GM12878 (cell line): ENCODE data around the gene MRGPRG. TPM values are rescaled to one million over a fixed set of nuclear protein-coding genes. Genes with fewer than 3 reads are reported as not detected.

Source experiments
- ATAC-seq: fragments of 200-7000 bp; cut with Tn5 transposase; 3 replicates; pipeline ENCODE4 v1.9.1; 2020; ENCODE audit warnings: mild to moderate bottlenecking, moderate library complexity
- BruUV-seq: library from RNA; stranded (reverse); fragments of 400-500 nt; replicated peaks from 2 replicates; lab custom pipeline; 2021; lab: Mats Ljungman, UMichigan
- CTCF ChIA-PET: fragments of 300-600 bp; sonication (Branson Sonifier 250); formaldehyde crosslinking; extraction: SDS; loops from one replicate; lab custom pipeline; 2021; ENCODE audit warnings: inconsistent platforms; lab: Yijun Ruan, JAX
- POLR2A ChIA-PET: fragments of 350-600 bp; formaldehyde crosslinking; extraction: SDS; loops from one replicate; lab custom pipeline; 2021; ENCODE audit warnings: inconsistent platforms; lab: Charles Lee
- RAD21 ChIA-PET: fragments of 300-600 bp; sonication (Branson Sonifier 250); formaldehyde crosslinking; loops from one replicate; lab custom pipeline; 2023; ENCODE audit warnings: antibody characterized with exemption; ENCODE audit not compliant: unreplicated experiment; lab: Charles Lee
- SMC1A ChIA-PET: fragments of 300-600 bp; sonication (Branson Sonifier 250); formaldehyde crosslinking; loops from one replicate; lab custom pipeline; 2023; ENCODE audit not compliant: unreplicated experiment, uncharacterized antibody; lab: Charles Lee
- DNase-seq: peaks from one replicate; pipeline ENCODE4 v3.0.0-alpha.2; 2011; ENCODE audit warnings: low read depth, low spot score
- FAIRE-seq: peaks from 3 replicates; lab custom pipeline; 2011; peaks lifted over from hg19 to GRCh38; lab: Jason Lieb, UNC
- H2AFZ ChIP-seq: 2 replicates; pipeline ENCODE4 v1.6.0; 2011; ENCODE audit warnings: low read depth, low read length, control low read depth; ENCODE audit not compliant: control insufficient read depth
- H3K27ac ChIP-seq: 2 replicates; pipeline ENCODE4 v1.5.1; 2011; ENCODE audit warnings: control low read depth; ENCODE audit not compliant: control insufficient read depth, insufficient read depth
- H3K27me3 ChIP-seq, 2 experiments: replicated peaks in 1 of 2; 2 replicates each; pipeline versions ENCODE4 v1.6.0 to v1.6.1; 2011; ENCODE audit warnings: low read length in 1 of 2; ENCODE audit not compliant: control insufficient read depth in 2 of 2, insufficient read depth in 2 of 2
- H3K36me3 ChIP-seq, 2 experiments: 2 replicates each; pipeline ENCODE4 v1.5.1; 2011; ENCODE audit warnings: low read length in 1 of 2; ENCODE audit not compliant: control insufficient read depth in 2 of 2, insufficient read depth in 2 of 2
- H3K4me1 ChIP-seq: 2 replicates; pipeline ENCODE4 v1.6.1; 2011; ENCODE audit warnings: mild to moderate bottlenecking, low read length, moderate library complexity, mixed read lengths; ENCODE audit not compliant: control insufficient read depth, insufficient read depth
- H3K4me2 ChIP-seq: 2 replicates; pipeline ENCODE4 v1.6.0; 2011; ENCODE audit warnings: control low read depth; ENCODE audit not compliant: control insufficient read depth, insufficient read depth
- H3K4me3 ChIP-seq: fragments of 200-600 bp; sonication (generic); 2 replicates; pipeline ENCODE4 v1.5.1; 2016
- H3K79me2 ChIP-seq: 2 replicates; pipeline ENCODE4 v1.6.0; 2011; ENCODE audit warnings: low read length; ENCODE audit not compliant: control insufficient read depth, insufficient read depth
- H3K9ac ChIP-seq: 2 replicates; pipeline ENCODE4 v1.8.0; 2011; ENCODE audit warnings: low read length, control low read depth, mixed read lengths; ENCODE audit not compliant: control insufficient read depth, insufficient read depth
- H3K9me3 ChIP-seq: replicated peaks from 3 replicates; pipeline ENCODE4 v1.5.1; 2011; ENCODE audit warnings: mild to moderate bottlenecking, low read length; ENCODE audit not compliant: control insufficient read depth, insufficient read depth
- H4K20me1 ChIP-seq: 2 replicates; pipeline ENCODE4 v1.6.0; 2011; ENCODE audit not compliant: control insufficient read depth, insufficient read depth
- FOXM1 ChIP-seq: IDR thresholded peaks from 2 replicates; pipeline ENCODE4 v1.6.1; 2012; ENCODE audit warnings: low read depth, mild to moderate bottlenecking, inconsistent platforms, low read length, moderate library complexity
- WGBS: methylation state at CpG from one replicate; pipeline ENCODE4 v1.1.6; 2016; ENCODE audit warnings: low lambda C conversion rate; ENCODE audit not compliant: insufficient replicate concordance, insufficient coverage; ENCODE audit errors: missing lambda C conversion rate; 5-methylcytosine and 5-hydroxymethylcytosine counted together
- in situ Hi-C: fragments of 300-500 bp; cut with MboI; formaldehyde crosslinking; loops from 9 replicates; pipeline ENCODE4 v1.14.3; 2018; ENCODE audit warnings: mixed read lengths
- intact Hi-C: fragments of 100-400 bp; cut with micrococcal nuclease; formaldehyde crosslinking; loops from one replicate; pipeline ENCODE4 v1.14.2; 2022; ENCODE audit not compliant: unreplicated experiment
- polyA plus RNA-seq, 11 experiments: library from polyadenylated mRNA; depleted of rRNA in 4 of 11; unstranded in 6 of 11; stranded (reverse) in 5 of 11; fragments of >200 nt; fragmentation: Nextera tagmentation in 4 of 11; fragmentation: Illumina TruSeq in 1 of 11; extraction: Ambion mirVana in 4 of 11; extraction: Trizol in 1 of 11; gene quantifications; 1 replicate in 1 of 11; 2 replicates in 10 of 11; pipeline versions ENCODE4 v1.2.1 to v1.2.3, GENCODE V29; 2011 to 2016; ENCODE audit warnings: inconsistent platforms in 2 of 11, missing spikeins in 2 of 11, low read depth in 1 of 11
- total RNA-seq, 4 experiments: library from RNA; depleted of rRNA in 3 of 4; stranded (reverse); fragments of >200 nt in 3 of 4; fragmentation: Illumina TruSeq in 1 of 4; extraction: Trizol in 1 of 4; gene quantifications; 2 replicates each; pipeline versions ENCODE4 v1.2.1 to v1.2.3, GENCODE V29; 2013 to 2021
- TF ChIP-seq, protein P1 (sequence below): fragments of 450-650 bp; IDR thresholded peaks from 2 replicates; pipeline ENCODE4 v1.6.1; 2014; ENCODE audit warnings: mild to moderate bottlenecking
- TF ChIP-seq, protein P2 (sequence below): fragments of 450-650 bp; IDR thresholded peaks from 2 replicates; pipeline ENCODE4 v1.6.1; 2018; ENCODE audit warnings: mild to moderate bottlenecking, low read depth, moderate library complexity; ENCODE audit not compliant: partially characterized antibody
- TF ChIP-seq, protein P3 (sequence below): fragments of 450-650 bp; IDR thresholded peaks from 2 replicates; pipeline ENCODE4 v1.6.1; 2016; ENCODE audit warnings: mild to moderate bottlenecking, moderate library complexity, borderline replicate concordance
- TF ChIP-seq, protein P4 (sequence below): fragments of 450-650 bp; IDR thresholded peaks from 2 replicates; pipeline ENCODE4 v1.6.1; 2017; ENCODE audit warnings: mild to moderate bottlenecking
- TF ChIP-seq, protein P5 (sequence below): fragments of 450-650 bp; IDR thresholded peaks from 2 replicates; pipeline ENCODE4 v1.6.1; 2017; ENCODE audit warnings: low read depth, mild to moderate bottlenecking, moderate library complexity
- TF ChIP-seq, protein P6 (sequence below): IDR thresholded peaks from 2 replicates; pipeline ENCODE4 v1.6.1; 2011; ENCODE audit warnings: low read depth, mild to moderate bottlenecking, low read length, moderate library complexity, borderline replicate concordance; ENCODE audit errors: extremely low read depth

The MRGPRG gene
- total and polyA plus RNA-seq, 10 of the 15 experiments (the other 5 are each of a cell fraction or from before 2014, with no cell fraction given): not detected

DNA sequence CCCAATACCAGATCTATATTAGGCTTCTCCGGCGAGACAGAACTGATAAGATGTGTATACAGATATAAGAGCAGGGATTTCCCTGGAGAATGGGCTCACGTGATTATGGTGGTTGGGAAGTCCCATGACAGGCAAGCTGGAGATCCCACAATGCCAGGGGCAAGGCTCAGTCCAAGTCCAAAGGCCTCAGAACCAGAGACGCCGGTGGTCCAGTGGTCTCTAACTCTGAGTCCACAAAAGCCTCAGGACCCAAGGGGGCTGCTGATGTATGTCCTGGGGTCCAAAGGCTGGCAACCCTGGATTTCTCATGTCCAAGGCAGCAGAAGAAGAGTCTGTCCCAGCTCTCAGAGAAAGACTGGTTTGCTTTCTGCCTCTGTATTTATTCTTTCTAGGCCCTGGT lies 37.7 kb downstream of the MRGPRG start (continued):
- TF ChIP-seq, protein P1, sequence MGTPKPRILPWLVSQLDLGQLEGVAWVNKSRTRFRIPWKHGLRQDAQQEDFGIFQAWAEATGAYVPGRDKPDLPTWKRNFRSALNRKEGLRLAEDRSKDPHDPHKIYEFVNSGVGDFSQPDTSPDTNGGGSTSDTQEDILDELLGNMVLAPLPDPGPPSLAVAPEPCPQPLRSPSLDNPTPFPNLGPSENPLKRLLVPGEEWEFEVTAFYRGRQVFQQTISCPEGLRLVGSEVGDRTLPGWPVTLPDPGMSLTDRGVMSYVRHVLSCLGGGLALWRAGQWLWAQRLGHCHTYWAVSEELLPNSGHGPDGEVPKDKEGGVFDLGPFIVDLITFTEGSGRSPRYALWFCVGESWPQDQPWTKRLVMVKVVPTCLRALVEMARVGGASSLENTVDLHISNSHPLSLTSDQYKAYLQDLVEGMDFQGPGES: no peak
- TF ChIP-seq, protein P2, sequence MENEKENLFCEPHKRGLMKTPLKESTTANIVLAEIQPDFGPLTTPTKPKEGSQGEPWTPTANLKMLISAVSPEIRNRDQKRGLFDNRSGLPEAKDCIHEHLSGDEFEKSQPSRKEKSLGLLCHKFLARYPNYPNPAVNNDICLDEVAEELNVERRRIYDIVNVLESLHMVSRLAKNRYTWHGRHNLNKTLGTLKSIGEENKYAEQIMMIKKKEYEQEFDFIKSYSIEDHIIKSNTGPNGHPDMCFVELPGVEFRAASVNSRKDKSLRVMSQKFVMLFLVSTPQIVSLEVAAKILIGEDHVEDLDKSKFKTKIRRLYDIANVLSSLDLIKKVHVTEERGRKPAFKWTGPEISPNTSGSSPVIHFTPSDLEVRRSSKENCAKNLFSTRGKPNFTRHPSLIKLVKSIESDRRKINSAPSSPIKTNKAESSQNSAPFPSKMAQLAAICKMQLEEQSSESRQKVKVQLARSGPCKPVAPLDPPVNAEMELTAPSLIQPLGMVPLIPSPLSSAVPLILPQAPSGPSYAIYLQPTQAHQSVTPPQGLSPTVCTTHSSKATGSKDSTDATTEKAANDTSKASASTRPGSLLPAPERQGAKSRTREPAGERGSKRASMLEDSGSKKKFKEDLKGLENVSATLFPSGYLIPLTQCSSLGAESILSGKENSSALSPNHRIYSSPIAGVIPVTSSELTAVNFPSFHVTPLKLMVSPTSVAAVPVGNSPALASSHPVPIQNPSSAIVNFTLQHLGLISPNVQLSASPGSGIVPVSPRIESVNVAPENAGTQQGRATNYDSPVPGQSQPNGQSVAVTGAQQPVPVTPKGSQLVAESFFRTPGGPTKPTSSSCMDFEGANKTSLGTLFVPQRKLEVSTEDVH: no peak

DNA sequence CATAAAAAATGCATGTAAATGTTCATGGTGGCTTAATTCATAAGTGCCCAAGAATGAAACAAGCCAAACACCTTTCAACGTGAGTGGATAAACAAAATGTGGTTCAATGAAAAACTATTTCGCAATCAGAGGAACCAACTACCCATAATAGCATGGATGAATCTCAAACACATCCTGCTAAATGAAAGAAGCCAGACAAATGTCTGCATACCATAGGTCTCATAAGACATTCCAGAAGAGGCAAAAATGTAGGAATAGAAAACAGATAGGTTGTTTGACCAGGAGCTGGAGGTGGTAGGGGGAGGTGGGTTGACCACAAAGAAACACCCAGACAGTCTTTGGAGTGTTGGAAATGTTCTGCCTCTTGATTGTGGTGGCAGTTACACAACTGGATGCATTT lies 40.3 kb downstream of the MRGPRG start:
- FAIRE-seq: no peak
- Histone ChIP-seq H3K79me2 (no peaks in the 10 kb centered on the region), H3K4me2 (no peak overlapping the region), H3K4me3 (no peak overlapping the region), H3K27ac (no peak overlapping the region), H3K9me3 (no peaks in the 10 kb centered on the region; the same call in 2 of the 3 replicates), H4K20me1 (no peaks in the 10 kb centered on the region), H3K27me3 (no peaks in the 10 kb centered on the region), H2AFZ (no peak overlapping the region), H3K4me1 (no peaks in the 10 kb centered on the region), H3K9ac (no peak overlapping the region), H3K36me3 (no peaks in the 10 kb centered on the region)
- SMC1A ChIA-PET: no interaction called here
- POLR2A ChIA-PET: no interaction called here
- no TSS peak for BruUV-seq
- RAD21 ChIA-PET: no interaction called here
- CTCF ChIA-PET: no interaction called here
- ATAC-seq: no peak
- DNase-seq: no peak
- in situ Hi-C loops: no loop called here
- WGBS: 31% methylated on average over 2 of the region's 2 CpGs
- intact Hi-C loops: no loop called here
- TF ChIP-seq, protein P3, sequence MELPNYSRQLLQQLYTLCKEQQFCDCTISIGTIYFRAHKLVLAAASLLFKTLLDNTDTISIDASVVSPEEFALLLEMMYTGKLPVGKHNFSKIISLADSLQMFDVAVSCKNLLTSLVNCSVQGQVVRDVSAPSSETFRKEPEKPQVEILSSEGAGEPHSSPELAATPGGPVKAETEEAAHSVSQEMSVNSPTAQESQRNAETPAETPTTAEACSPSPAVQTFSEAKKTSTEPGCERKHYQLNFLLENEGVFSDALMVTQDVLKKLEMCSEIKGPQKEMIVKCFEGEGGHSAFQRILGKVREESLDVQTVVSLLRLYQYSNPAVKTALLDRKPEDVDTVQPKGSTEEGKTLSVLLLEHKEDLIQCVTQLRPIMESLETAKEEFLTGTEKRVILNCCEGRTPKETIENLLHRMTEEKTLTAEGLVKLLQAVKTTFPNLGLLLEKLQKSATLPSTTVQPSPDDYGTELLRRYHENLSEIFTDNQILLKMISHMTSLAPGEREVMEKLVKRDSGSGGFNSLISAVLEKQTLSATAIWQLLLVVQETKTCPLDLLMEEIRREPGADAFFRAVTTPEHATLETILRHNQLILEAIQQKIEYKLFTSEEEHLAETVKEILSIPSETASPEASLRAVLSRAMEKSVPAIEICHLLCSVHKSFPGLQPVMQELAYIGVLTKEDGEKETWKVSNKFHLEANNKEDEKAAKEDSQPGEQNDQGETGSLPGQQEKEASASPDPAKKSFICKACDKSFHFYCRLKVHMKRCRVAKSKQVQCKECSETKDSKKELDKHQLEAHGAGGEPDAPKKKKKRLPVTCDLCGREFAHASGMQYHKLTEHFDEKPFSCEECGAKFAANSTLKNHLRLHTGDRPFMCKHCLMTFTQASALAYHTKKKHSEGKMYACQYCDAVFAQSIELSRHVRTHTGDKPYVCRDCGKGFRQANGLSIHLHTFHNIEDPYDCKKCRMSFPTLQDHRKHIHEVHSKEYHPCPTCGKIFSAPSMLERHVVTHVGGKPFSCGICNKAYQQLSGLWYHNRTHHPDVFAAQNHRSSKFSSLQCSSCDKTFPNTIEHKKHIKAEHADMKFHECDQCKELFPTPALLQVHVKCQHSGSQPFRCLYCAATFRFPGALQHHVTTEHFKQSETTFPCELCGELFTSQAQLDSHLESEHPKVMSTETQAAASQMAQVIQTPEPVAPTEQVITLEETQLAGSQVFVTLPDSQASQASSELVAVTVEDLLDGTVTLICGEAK: no peak
- TF ChIP-seq, protein P4, sequence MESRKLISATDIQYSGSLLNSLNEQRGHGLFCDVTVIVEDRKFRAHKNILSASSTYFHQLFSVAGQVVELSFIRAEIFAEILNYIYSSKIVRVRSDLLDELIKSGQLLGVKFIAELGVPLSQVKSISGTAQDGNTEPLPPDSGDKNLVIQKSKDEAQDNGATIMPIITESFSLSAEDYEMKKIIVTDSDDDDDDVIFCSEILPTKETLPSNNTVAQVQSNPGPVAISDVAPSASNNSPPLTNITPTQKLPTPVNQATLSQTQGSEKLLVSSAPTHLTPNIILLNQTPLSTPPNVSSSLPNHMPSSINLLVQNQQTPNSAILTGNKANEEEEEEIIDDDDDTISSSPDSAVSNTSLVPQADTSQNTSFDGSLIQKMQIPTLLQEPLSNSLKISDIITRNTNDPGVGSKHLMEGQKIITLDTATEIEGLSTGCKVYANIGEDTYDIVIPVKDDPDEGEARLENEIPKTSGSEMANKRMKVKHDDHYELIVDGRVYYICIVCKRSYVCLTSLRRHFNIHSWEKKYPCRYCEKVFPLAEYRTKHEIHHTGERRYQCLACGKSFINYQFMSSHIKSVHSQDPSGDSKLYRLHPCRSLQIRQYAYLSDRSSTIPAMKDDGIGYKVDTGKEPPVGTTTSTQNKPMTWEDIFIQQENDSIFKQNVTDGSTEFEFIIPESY: no peak
- TF ChIP-seq, protein P1: no peak
- TF ChIP-seq, protein P5, sequence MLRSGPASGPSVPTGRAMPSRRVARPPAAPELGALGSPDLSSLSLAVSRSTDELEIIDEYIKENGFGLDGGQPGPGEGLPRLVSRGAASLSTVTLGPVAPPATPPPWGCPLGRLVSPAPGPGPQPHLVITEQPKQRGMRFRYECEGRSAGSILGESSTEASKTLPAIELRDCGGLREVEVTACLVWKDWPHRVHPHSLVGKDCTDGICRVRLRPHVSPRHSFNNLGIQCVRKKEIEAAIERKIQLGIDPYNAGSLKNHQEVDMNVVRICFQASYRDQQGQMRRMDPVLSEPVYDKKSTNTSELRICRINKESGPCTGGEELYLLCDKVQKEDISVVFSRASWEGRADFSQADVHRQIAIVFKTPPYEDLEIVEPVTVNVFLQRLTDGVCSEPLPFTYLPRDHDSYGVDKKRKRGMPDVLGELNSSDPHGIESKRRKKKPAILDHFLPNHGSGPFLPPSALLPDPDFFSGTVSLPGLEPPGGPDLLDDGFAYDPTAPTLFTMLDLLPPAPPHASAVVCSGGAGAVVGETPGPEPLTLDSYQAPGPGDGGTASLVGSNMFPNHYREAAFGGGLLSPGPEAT: no peak
- TF ChIP-seq, protein P6, sequence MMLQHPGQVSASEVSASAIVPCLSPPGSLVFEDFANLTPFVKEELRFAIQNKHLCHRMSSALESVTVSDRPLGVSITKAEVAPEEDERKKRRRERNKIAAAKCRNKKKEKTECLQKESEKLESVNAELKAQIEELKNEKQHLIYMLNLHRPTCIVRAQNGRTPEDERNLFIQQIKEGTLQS: no peak
- TF ChIP-seq FOXM1: no peak
